Muscle of leg (tissue), 11 donors: ENCODE measurements around the gene SEC11A. TPM values are rescaled to one million over a fixed set of nuclear protein-coding genes. Genes with fewer than 3 reads are reported as not detected.
A peak's percentile ranks its signal among the peaks of the same experiment; 100 is the strongest.
"Not testable (repeated sequence)": the region's sequence is repeated elsewhere in the genome, so short reads cannot be mapped to it uniquely, and the experiment has no call there.

Experiments
- DNase-seq: peaks from one replicate; pipeline ENCODE4 v3.0.0; 2013
- H3K27ac ChIP-seq: one replicate; pipeline ENCODE4 v1.5.1; 2013; ENCODE audit warnings: mild to moderate bottlenecking, low read length, control low read depth
- H3K27me3 ChIP-seq: one replicate; pipeline ENCODE4 v1.6.1; 2013; ENCODE audit warnings: low read length; ENCODE audit not compliant: control insufficient read depth, insufficient read depth
- H3K36me3 ChIP-seq: one replicate; pipeline ENCODE4 v1.6.1; 2013; ENCODE audit warnings: low read length; ENCODE audit not compliant: control insufficient read depth, insufficient read depth
- H3K4me1 ChIP-seq: one replicate; pipeline ENCODE4 v1.6.1; 2013; ENCODE audit warnings: low read length; ENCODE audit not compliant: control insufficient read depth, insufficient read depth
- H3K4me3 ChIP-seq: one replicate; pipeline ENCODE4 v1.5.1; 2013; ENCODE audit warnings: low read length, control low read depth
- H3K9me3 ChIP-seq: replicated peaks from 2 replicates; pipeline ENCODE4 v1.6.1; 2013; ENCODE audit warnings: low read depth, low read length; ENCODE audit not compliant: control insufficient read depth
- WGBS: methylation state at CpG from one replicate; pipeline ENCODE4 v1.1.5; 2013; ENCODE audit warnings: missing lambda C conversion rate; ENCODE audit not compliant: insufficient coverage; 5-methylcytosine and 5-hydroxymethylcytosine counted together
- polyA plus RNA-seq, 8 donors: library from polyadenylated mRNA; unstranded; fragments of 120-200 nt; gene quantifications; one replicate each; pipeline versions ENCODE4 v1.2.1 to v1.2.3, GENCODE V29; 2013; ENCODE audit warnings: inconsistent platforms in 1 of 8, low replicate concordance in 1 of 8; ENCODE audit not compliant: insufficient read length in 8 of 8, insufficient read depth in 1 of 8
- total RNA-seq: library from RNA; stranded (reverse); fragments of 120-200 nt; gene quantifications from one replicate; pipeline ENCODE4 v1.2.4, GENCODE V29; 2013

Gene SEC11A
- total and polyA plus RNA-seq, 9 donors = 290 to 320 (median 295) TPM

GRCh38 chr15:84648539-84648938 lies 67.4 kb downstream of the SEC11A start:
- DNase-seq = no peak
- H3K4me1 ChIP-seq = peaks cover 9% of the 10 kb centered on the region
- no peak overlapping the region for H3K4me3 ChIP-seq
- H3K27me3 ChIP-seq = no peaks in the 10 kb centered on the region
- WGBS = no CpG with 5 or more reads among the region's 3 CpGs
- no peak overlapping the region for H3K27ac ChIP-seq
- H3K36me3 ChIP-seq = peaks cover 74% of the 10 kb centered on the region
- H3K9me3 ChIP-seq = no peaks in the 10 kb centered on the region

GRCh38 chr15:84647726-84648125 lies 68.2 kb downstream of the SEC11A start:
- Histone ChIP-seq H3K27ac (no peak overlapping the region), H3K4me3 (no peak overlapping the region), H3K9me3 (no peaks in the 10 kb centered on the region), H3K36me3 (peaks cover 82% of the 10 kb centered on the region), H3K27me3 (no peaks in the 10 kb centered on the region), H3K4me1 (peaks cover 1% of the 10 kb centered on the region)
- no peak for DNase-seq

GRCh38 chr15:84645997-84646396 lies 69.9 kb downstream of the SEC11A start:
- Histone ChIP-seq H3K27ac (no peak overlapping the region), H3K9me3 (no peaks in the 10 kb centered on the region), H3K36me3 (peaks cover 89% of the 10 kb centered on the region), H3K27me3 (no peaks in the 10 kb centered on the region), H3K4me3 (no peak overlapping the region), H3K4me1 (no peaks in the 10 kb centered on the region)
- WGBS = no CpG with 5 or more reads among the region's 10 CpGs
- no peak for DNase-seq

GRCh38 chr15:84645496-84645895 lies 70.4 kb downstream of the SEC11A start:
- 92% methylated on average over 10 of the region's 10 CpGs for WGBS
- Histone ChIP-seq H3K4me3 (no peak overlapping the region), H3K27me3 (no peaks in the 10 kb centered on the region), H3K4me1 (no peaks in the 10 kb centered on the region), H3K27ac (no peak overlapping the region), H3K36me3 (peaks cover 89% of the 10 kb centered on the region), H3K9me3 (no peaks in the 10 kb centered on the region)
- DNase-seq = no peak

- Histone ChIP-seq H3K9me3 (no peaks in the 10 kb centered on the region), H3K36me3 (peaks cover 93% of the 10 kb centered on the region), H3K27ac (no peak overlapping the region), H3K4me1 (no peaks in the 10 kb centered on the region), H3K27me3 (no peaks in the 10 kb centered on the region), H3K4me3 (no peak overlapping the region)
- 81% methylated on average over 3 of the region's 6 CpGs for WGBS
- DNase-seq = no peak
Measured at GRCh38 chr15:84643838-84644237, 72.1 kb downstream of the SEC11A start.

DNA sequence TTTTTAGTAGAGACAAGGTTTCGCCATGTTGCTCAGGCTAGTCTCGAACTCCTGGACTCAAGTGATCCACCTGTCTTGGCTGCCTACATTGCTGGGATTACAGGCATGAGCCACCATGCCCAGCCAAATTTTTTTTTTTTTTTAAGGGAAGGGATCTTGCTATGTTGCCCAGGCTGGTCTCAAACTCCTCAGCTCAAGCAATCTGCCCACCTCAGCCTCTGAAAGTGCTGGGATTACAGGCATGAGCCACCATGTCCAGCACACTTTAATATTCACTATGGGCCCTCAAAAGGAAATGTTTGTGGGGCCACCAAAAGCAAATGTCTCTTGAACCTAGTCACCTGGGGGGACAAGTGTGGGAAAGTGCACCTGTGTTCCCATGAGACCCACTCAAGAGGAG lies 73.3 kb downstream of the SEC11A start:
- H3K4me3 ChIP-seq, H3K27ac ChIP-seq, DNase-seq, H3K4me1 ChIP-seq, H3K9me3 ChIP-seq, H3K27me3 ChIP-seq: not testable (repeated sequence)
- WGBS = no CpG with 5 or more reads among the region's 2 CpGs
- H3K36me3 ChIP-seq = peaks cover 89% of the 10 kb centered on the region

DNA sequence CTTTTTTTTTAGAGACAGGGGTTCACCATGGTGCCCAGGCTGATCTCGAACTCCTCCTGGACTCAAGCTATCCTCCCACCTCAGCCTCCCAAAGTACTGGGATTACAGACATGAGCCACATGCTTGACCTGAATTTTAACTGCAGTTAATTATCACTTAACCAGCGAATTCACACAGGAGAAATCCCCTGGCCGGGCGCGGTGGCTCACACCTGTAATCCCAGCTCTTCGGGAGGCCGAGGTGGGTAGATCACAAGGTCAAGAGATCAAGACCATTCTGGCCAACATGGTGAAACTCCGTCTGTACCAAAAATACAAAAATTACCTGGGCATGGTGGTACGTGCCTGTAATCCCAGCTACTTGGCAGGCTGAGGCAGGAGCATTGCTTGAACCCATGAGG lies 74.1 kb downstream of the SEC11A start:
- 93% methylated on average over 8 of the region's 9 CpGs for WGBS
- H3K27me3 ChIP-seq, H3K9me3 ChIP-seq, H3K27ac ChIP-seq, DNase-seq, H3K4me3 ChIP-seq, H3K4me1 ChIP-seq: not testable (repeated sequence)
- peaks cover 87% of the 10 kb centered on the region for H3K36me3 ChIP-seq

GRCh38 chr15:84638103-84638502 lies 77.8 kb downstream of the SEC11A start:
- Histone ChIP-seq H3K4me3 (no peak overlapping the region), H3K27me3 (no peaks in the 10 kb centered on the region), H3K36me3 (peaks cover 65% of the 10 kb centered on the region), H3K27ac (no peak overlapping the region), H3K4me1 (peaks cover 1% of the 10 kb centered on the region), H3K9me3 (no peaks in the 10 kb centered on the region)
- WGBS = 57% methylated on average over 1 of the region's 3 CpGs
- no peak for DNase-seq

DNA sequence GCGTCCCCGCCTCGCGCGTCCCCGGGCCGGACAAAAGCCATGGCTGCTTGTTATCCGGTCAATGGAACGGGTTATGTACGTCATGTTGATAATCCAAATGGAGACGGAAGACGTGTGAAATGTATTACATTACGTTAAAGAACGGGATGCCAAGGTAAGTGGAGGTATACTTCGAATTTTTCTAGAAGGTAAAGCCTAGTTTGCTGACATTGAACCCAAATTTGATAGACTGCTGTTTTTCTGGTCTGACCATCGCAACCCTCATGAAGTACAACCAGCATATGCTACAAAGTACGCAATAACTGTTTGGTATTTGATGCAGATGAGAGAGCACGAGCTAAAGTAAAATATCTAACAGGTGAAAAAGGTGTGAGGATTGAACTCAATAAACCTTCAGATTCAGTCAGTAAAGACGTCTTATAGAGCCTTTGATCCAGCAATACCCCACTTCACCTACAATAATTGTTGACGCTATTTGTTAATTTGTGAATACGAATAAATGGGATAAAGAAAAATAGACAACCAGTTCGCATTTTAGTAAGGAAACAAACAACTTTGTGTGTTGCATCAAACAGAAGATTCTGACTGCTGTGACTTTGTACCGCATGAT lies 81.6 kb downstream of the SEC11A start:
- 16% methylated on average over 14 of the region's 23 CpGs for whole genome bisulfite sequencing
- Histone ChIP-seq H3K4me3 (peak overlapping the region; percentile 30), H3K27me3 (no peaks in the 10 kb centered on the region), H3K36me3 (peaks cover 27% of the 10 kb centered on the region), H3K4me1 (peaks cover 22% of the 10 kb centered on the region), H3K9me3 (no peaks in the 10 kb centered on the region), H3K27ac (peak overlapping the region; percentile 65)
- no peak for DNase-seq

DNA sequence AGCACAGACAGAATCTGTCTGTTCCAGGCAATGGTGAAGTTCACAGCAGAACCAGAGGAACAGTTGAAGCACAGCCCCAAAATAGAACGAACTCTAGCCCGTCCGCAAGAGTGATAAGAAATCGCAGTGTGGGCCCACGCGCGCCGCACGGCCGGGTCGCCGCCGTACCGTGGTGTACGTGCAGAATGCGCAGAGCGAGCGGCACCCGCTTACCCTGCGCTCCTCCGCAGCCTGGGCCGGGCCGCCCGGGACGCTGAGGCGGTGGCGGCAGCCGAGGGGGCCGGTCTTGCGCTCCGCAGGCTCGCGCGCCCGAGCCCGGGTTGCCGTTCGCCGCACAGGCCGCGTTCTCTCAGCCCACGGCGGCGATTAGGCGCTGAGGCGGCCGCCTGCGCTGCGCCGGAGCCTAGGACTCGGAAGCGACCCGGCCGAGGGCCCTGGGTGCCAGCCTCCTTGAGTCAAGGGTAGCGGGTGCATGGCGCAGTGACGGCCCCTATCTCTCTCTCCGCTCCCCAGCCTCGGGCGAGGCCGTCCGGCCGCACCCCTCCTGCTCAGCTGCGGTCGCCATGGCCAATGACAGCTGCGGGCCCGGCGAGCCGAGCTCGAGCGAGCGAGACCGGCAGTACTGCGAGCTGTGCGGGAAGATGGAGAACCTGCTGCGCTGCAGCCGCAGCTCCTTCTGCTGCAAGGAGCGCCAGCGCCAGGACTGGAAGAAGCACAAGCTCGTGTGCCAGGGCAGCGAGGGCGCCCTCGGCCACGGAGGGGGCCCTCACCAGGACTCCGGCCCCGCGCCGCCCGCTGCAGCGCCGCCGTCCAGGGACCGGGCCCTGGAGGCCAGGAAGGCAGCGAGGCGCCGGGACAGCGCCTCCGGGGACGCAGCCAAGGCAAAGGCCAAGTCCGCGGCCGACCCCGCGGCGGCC lies 82.4 kb downstream of the SEC11A start:
- peak; percentile 87 for DNase-seq
- H3K27me3 ChIP-seq = no peaks in the 10 kb centered on the region
- peaks cover 22% of the 10 kb centered on the region for H3K4me1 ChIP-seq
- H3K27ac ChIP-seq = peak overlapping the region; percentile 94
- WGBS = under 1% methylated on average over 105 of the region's 105 CpGs
- peak overlapping the region; percentile 64 for H3K4me3 ChIP-seq
- H3K36me3 ChIP-seq = peaks cover 19% of the 10 kb centered on the region
- no peaks in the 10 kb centered on the region for H3K9me3 ChIP-seq
